Gastrocnemius medialis (tissue), 4 donors: ENCODE results near the gene SBF1. TPM values are rescaled to one million over a fixed set of nuclear protein-coding genes. Genes with fewer than 3 reads are reported as not detected.

Experiments
- ATAC-seq, 2 donors: fragments of 150-250 bp; one replicate each; pipeline ENCODE4 v1.9.1; 2016
- DNase-seq, 2 donors: peaks; one replicate each; pipeline ENCODE4 v3.0.0-alpha.2; 2019
- H3K27ac ChIP-seq, 4 donors: fragments of 200-600 bp; sonication (generic); 1 replicate in 1 of 4; 2 replicates in 3 of 4; pipeline ENCODE4 v1.5.1; 2016 to 2018; ENCODE audit warnings: mild to moderate bottlenecking in 2 of 4, moderate library complexity in 1 of 4
- H3K27me3 ChIP-seq, 3 donors: fragments of 200-600 bp; sonication (generic) in 2 of 3; 1 replicate in 1 of 3; 2 replicates in 2 of 3; pipeline versions ENCODE4 v1.5.1 to v1.6.0; 2016 to 2019; ENCODE audit warnings: mild to moderate bottlenecking in 1 of 3, moderate library complexity in 1 of 3
- H3K36me3 ChIP-seq, 2 donors: fragments of 200-600 bp; sonication (generic) in 1 of 2; one replicate each; pipeline ENCODE4 v1.5.1; 2017 to 2018
- H3K4me1 ChIP-seq, 2 donors: fragments of 200-600 bp; sonication (generic) in 1 of 2; one replicate each; pipeline ENCODE4 v1.5.1; 2016 to 2017; ENCODE audit warnings: mild to moderate bottlenecking in 2 of 2
- H3K4me3 ChIP-seq, 4 donors: fragments of 200-600 bp; sonication (generic) in 3 of 4; 1 replicate in 1 of 4; 2 replicates in 3 of 4; pipeline ENCODE4 v1.5.1; 2016 to 2019; ENCODE audit warnings: mild to moderate bottlenecking in 2 of 4
- H3K9me3 ChIP-seq, 3 donors: fragments of 200-600 bp; sonication (generic) in 2 of 3; 1 replicate in 1 of 3; 2 replicates in 2 of 3; pipeline ENCODE4 v1.5.1; 2016 to 2019
- CTCF ChIP-seq, 5 experiments: fragments of 450-650 bp in 3 of 5; fragments of 200-600 bp in 2 of 5; sonication (generic) in 2 of 5; IDR thresholded peaks in 4 of 5; conservative IDR thresholded peaks in 1 of 5; 1 replicate in 4 of 5; 2 replicates in 1 of 5; pipeline ENCODE4 v1.5.1; 2016 to 2019; ENCODE audit warnings: antibody characterized with exemption in 5 of 5, mild to moderate bottlenecking in 3 of 5, moderate library complexity in 3 of 5
- POLR2A ChIP-seq, 2 donors: fragments of 450-650 bp; IDR thresholded peaks; one replicate each; pipeline ENCODE4 v1.6.1; 2017; ENCODE audit warnings: antibody characterized with exemption in 2 of 2, mild to moderate bottlenecking in 2 of 2, moderate library complexity in 2 of 2
- in situ Hi-C, 4 donors: fragments of 200-750 bp; cut with MboI; loops; one replicate each; pipeline versions ENCODE4 v1.15.0 to v1.8.0; 2017; ENCODE audit warnings: low sequenced_read_pairs in 4 of 4
- intact Hi-C: fragments of 100-400 bp; cut with DNase I; formaldehyde crosslinking; loops from one replicate; pipeline ENCODE4 v1.15.1; 2023; ENCODE audit warnings: low total_unique reads
- total RNA-seq, 4 donors: library from RNA; depleted of rRNA; stranded (reverse); fragments of >200 nt; gene quantifications; one replicate each; pipeline versions ENCODE4 v1.1.0 to v1.2.3, GENCODE V29; 2016

Gene SBF1
- total RNA-seq, 4 donors from 2014 or later: 50.5 to 116 (median 107) TPM

GRCh38 chr22:50443801-50444625 is 30.8 kb downstream of the SBF1 start:
- TF ChIP-seq POLR2A (IDR thresholded peaks at IDR 0.05) (no peak), CTCF (IDR thresholded peaks at IDR 0.05 in 4 of 5, conservative IDR thresholded peaks at IDR 0.05 in 1 of 5) (no peak)
- in situ Hi-C loops (no loop called here), intact Hi-C loops (no loop called here)
- ATAC-seq (no peak), DNase-seq (no peak)
- no peak overlapping the region for H3K4me3 ChIP-seq
- H3K27me3 ChIP-seq: no peaks in the 10 kb centered on the region
- H3K4me1 ChIP-seq: no peaks in the 10 kb centered on the region
- no peaks in the 10 kb centered on the region for H3K9me3 ChIP-seq
- no peak overlapping the region for H3K27ac ChIP-seq
- H3K36me3 ChIP-seq: peaks cover 0 to 40% of the 10 kb centered on the region in 2 donors

- no peaks in the 10 kb centered on the region for H3K27me3 ChIP-seq
- in situ Hi-C loops (no loop called here), intact Hi-C loops (no loop called here)
- ATAC-seq (no peak), DNase-seq (no peak)
- H3K4me3 ChIP-seq: no peak overlapping the region
- no peak overlapping the region for H3K27ac ChIP-seq
- TF ChIP-seq POLR2A (IDR thresholded peaks at IDR 0.05) (no peak), CTCF (IDR thresholded peaks at IDR 0.05 in 4 of 5, conservative IDR thresholded peaks at IDR 0.05 in 1 of 5) (no peak)
- H3K36me3 ChIP-seq: peaks cover 0 to 48% of the 10 kb centered on the region in 2 donors
- no peaks in the 10 kb centered on the region for H3K9me3 ChIP-seq
- no peaks in the 10 kb centered on the region for H3K4me1 ChIP-seq
Observed at GRCh38 chr22:50443197-50443596, 31.6 kb downstream of the SBF1 start.

DNA sequence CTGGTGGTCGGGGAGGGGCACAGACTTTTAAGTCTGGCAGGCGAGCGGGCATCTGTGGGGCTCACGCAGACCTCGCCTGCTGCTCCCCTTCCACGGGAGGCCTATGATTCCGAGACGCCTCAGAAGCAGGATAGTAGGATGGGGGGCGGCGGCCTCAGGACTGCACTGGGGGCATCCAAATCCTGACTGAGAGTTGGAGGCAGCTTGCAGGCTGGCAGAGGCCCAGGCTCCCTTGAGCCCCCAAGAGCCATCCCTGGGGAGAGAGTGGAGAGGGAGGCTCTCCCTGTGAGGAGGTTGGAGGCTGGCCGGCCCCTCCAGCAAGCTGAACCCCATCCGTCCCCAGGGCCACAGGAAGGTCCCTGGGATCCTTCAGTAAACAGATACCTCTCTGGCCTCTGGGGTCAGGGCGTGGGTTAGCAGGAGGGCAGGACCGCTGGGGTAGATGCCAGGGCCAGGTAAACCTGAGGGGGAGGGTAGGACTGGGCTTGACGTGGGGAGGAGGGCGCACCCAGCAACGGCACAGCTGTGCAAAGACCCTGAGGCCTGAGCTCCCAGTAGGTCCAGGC is 33.3 kb downstream of the SBF1 start:
- intact Hi-C loops (no loop called here), in situ Hi-C loops (no loop called here)
- Histone ChIP-seq H3K36me3 (peaks cover 0 to 48% of the 10 kb centered on the region in 2 donors), H3K27ac (no peak overlapping the region), H3K4me3 (no peak overlapping the region), H3K4me1 (no peaks in the 10 kb centered on the region), H3K27me3 (no peaks in the 10 kb centered on the region), H3K9me3 (no peaks in the 10 kb centered on the region)
- DNase-seq: no peak
- ATAC-seq: no peak
- TF ChIP-seq POLR2A (IDR thresholded peaks at IDR 0.05): no peak
- no peak for TF ChIP-seq CTCF (IDR thresholded peaks at IDR 0.05 in 4 of 5, conservative IDR thresholded peaks at IDR 0.05 in 1 of 5)

GRCh38 chr22:50440544-50441249 is 34.1 kb downstream of the SBF1 start:
- no peak for DNase-seq
- H3K27ac ChIP-seq: no peak overlapping the region
- H3K27me3 ChIP-seq: no peaks in the 10 kb centered on the region
- peaks cover 0 to 55% of the 10 kb centered on the region in 2 donors for H3K36me3 ChIP-seq
- no peak for ATAC-seq
- in situ Hi-C loops: no loop called here
- H3K4me3 ChIP-seq: no peak overlapping the region
- H3K9me3 ChIP-seq: no peaks in the 10 kb centered on the region
- H3K4me1 ChIP-seq: no peaks in the 10 kb centered on the region
- TF ChIP-seq POLR2A (IDR thresholded peaks at IDR 0.05) (no peak), CTCF (IDR thresholded peaks at IDR 0.05 in 4 of 5, conservative IDR thresholded peaks at IDR 0.05 in 1 of 5) (no peak)
- intact Hi-C loops: no loop called here
